Neural crest cell (in vitro differentiated cells): Measurements from ENCODE around the gene TRPM2. TPM values are rescaled to one million over a fixed set of nuclear protein-coding genes. Genes with fewer than 3 reads are reported as not detected.

Source experiments
- DNase-seq: peaks from one replicate; pipeline ENCODE4 v3.0.0; 2021; ENCODE audit warnings: low read depth, mixed read lengths, low spot score
- H3K27ac Mint-ChIP-seq: one replicate; pipeline ENCODE4 v1.8.0; 2021; ENCODE audit warnings: mild to moderate bottlenecking, mixed read lengths; ENCODE audit not compliant: unreplicated experiment
- H3K27me3 Mint-ChIP-seq: 2 replicates; pipeline ENCODE4 v1.8.0; 2021; ENCODE audit warnings: low read depth, mild to moderate bottlenecking, mixed read lengths
- H3K36me3 Mint-ChIP-seq: 2 replicates; pipeline ENCODE4 v1.8.0; 2021; ENCODE audit warnings: low read depth, mild to moderate bottlenecking, mixed read lengths
- H3K4me1 Mint-ChIP-seq: 2 replicates; pipeline ENCODE4 v1.8.0; 2021; ENCODE audit warnings: mixed read lengths
- H3K4me3 Mint-ChIP-seq: one replicate; pipeline ENCODE4 v1.8.0; 2021; ENCODE audit warnings: mild to moderate bottlenecking, mixed read lengths
- H3K9me3 Mint-ChIP-seq: 2 replicates; pipeline ENCODE4 v1.8.0; 2021; ENCODE audit warnings: mixed read lengths
- CTCF ChIP-seq: fragments of 200-600 bp; sonication (generic); conservative IDR thresholded peaks from 2 replicates; pipeline ENCODE4 v1.5.0; 2021; ENCODE audit warnings: antibody characterized with exemption, mild to moderate bottlenecking
- total RNA-seq: library from RNA; stranded (reverse); gene quantifications from 2 replicates; pipeline ENCODE4 v1.2.1, GENCODE V29; 2021

The TRPM2 gene
- total RNA-seq, 1 donor from 2014 or later: not detected

- Mint-ChIP-seq H3K36me3 (no peaks in the 10 kb centered on the region), H3K27ac (no peak overlapping the region), H3K4me1 (peaks cover 5% of the 10 kb centered on the region), H3K9me3 (no peaks in the 10 kb centered on the region), H3K27me3 (no peaks in the 10 kb centered on the region), H3K4me3 (no peak overlapping the region)
- TF ChIP-seq CTCF: no peak
- no peak for DNase-seq
Measured at GRCh38 chr21:44350773-44351481, 2.5 kb upstream of the TRPM2 start.

- Mint-ChIP-seq H3K4me1 (peaks cover 5% of the 10 kb centered on the region), H3K4me3 (no peak overlapping the region), H3K27ac (no peak overlapping the region), H3K27me3 (no peaks in the 10 kb centered on the region), H3K36me3 (no peaks in the 10 kb centered on the region), H3K9me3 (no peaks in the 10 kb centered on the region)
- TF ChIP-seq CTCF: no peak
- no peak for DNase-seq
Measured at GRCh38 chr21:44351535-44352252, 1.7 kb upstream of the TRPM2 start.

GRCh38 chr21:44352253-44352860 lies 1.1 kb upstream of the TRPM2 start:
- no peak for TF ChIP-seq CTCF
- DNase-seq: no peak
- Mint-ChIP-seq H3K27me3 (no peaks in the 10 kb centered on the region), H3K36me3 (no peaks in the 10 kb centered on the region), H3K27ac (no peak overlapping the region), H3K9me3 (no peaks in the 10 kb centered on the region), H3K4me3 (no peak overlapping the region), H3K4me1 (peaks cover 5% of the 10 kb centered on the region)

- no peak for TF ChIP-seq CTCF
- no peak for DNase-seq
- H3K4me1 Mint-ChIP-seq: peaks cover 5% of the 10 kb centered on the region
- no peaks in the 10 kb centered on the region for H3K27me3 Mint-ChIP-seq
- H3K36me3 Mint-ChIP-seq: no peaks in the 10 kb centered on the region
- H3K27ac Mint-ChIP-seq: no peak overlapping the region
- no peaks in the 10 kb centered on the region for H3K9me3 Mint-ChIP-seq
- H3K4me3 Mint-ChIP-seq: no peak overlapping the region
Measured at GRCh38 chr21:44354001-44354405, 582 bp downstream of the TRPM2 start.

- Mint-ChIP-seq H3K4me3 (no peak overlapping the region), H3K36me3 (no peaks in the 10 kb centered on the region), H3K9me3 (no peaks in the 10 kb centered on the region), H3K4me1 (peaks cover 5% of the 10 kb centered on the region), H3K27ac (no peak overlapping the region), H3K27me3 (no peaks in the 10 kb centered on the region)
- DNase-seq: no peak
- no peak for TF ChIP-seq CTCF
Measured at GRCh38 chr21:44354775-44355771, 1.7 kb downstream of the TRPM2 start.
